Measurements from ENCODE around the gene RAB37. TPM values are rescaled to one million over a fixed set of nuclear protein-coding genes. Genes with fewer than 3 reads are reported as not detected.
A peak's percentile ranks its signal among the peaks of the same experiment; 100 is the strongest.

RAB37 gene
- total and polyA plus RNA-seq, 9 of the 15 experiments (the other 6 are each of a cell fraction or from before 2014, with no cell fraction given): 0.03 to 0.27 (median 0.11) TPM; not detected in 4

DNA sequence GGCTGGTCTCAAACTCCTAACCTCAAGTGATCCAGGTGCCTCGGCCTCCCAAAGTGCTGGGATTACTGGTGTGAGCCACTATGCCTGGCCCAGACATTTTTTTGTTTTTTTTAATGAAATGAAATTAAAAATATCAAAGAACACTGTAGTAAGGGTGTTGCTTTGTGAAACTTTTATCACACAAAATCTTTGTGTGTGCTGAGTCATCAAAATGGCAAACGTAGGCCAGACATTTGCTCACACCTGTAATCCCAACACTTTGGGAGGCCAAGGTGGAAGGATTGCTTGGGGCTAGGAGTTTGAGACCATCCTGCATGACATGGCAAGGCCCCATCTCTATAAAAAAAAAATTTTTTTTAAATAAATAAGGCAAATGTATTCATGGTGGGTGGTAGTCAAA is 29.4 kb downstream of the RAB37 start:
- Histone ChIP-seq H3K9ac (ENCODE audit: insufficient read depth in 1 of 2, low read depth in 2 of 2, low read length in 2 of 2) (no peak overlapping the region), H3K9me1 (ENCODE audit: control insufficient read depth, insufficient read depth, low read length) (no peaks in the 10 kb centered on the region), H2AFZ (ENCODE audit: low read depth, low read length) (no peak overlapping the region), H3K27ac (ENCODE audit: extremely low read depth, low read depth, low read length) (no peak overlapping the region), H4K20me1 (replicated peaks; ENCODE audit: control insufficient read depth, insufficient read depth, low read length) (peaks cover 21% of the 10 kb centered on the region), H3K4me2 (ENCODE audit: insufficient read depth, low read length) (no peak overlapping the region), H3K79me2 (ENCODE audit: control insufficient read depth, insufficient read depth, low read length) (peaks cover 5% of the 10 kb centered on the region; the same call in 2 of the 3 replicates), H3K4me3 (no peak overlapping the region), H3K4me1 (replicated peaks in 1 of 2; ENCODE audit: control insufficient read depth in 2 of 2, insufficient read depth in 2 of 2, low read length in 2 of 2) (peaks cover 0 to 28% of the 10 kb centered on the region in 2 experiments; a peak in 4 of 5 replicates), H3K9me3 (replicated peaks; ENCODE audit: control insufficient read depth, insufficient read depth, low read depth, low read length) (no peaks in the 10 kb centered on the region), H3K27me3 (ENCODE audit: control insufficient read depth in 2 of 2, insufficient read depth in 2 of 2, low read length in 2 of 2) (no peaks in the 10 kb centered on the region), H3K36me3 (ENCODE audit: control insufficient read depth, insufficient read depth, low read length) (peaks cover 59% of the 10 kb centered on the region)
- DNase-seq (ENCODE audit: extremely low read depth in 1 of 4, low spot score in 3 of 4) (no peak), ATAC-seq (no peak), FAIRE-seq (no peak)
- 70% methylated on average over 2 of the region's 2 CpGs for WGBS (ENCODE audit: insufficient coverage, low coverage, missing lambda C conversion rate)
- ChIA-PET POLR2A (interaction anchor here (0.6 to 1.4 kb wide), 2 partner anchors 11 to 360 kb away, joined by 3 read pairs; no protein-coding TSS in a partner anchor), CTCF (ENCODE audit: low intra/inter-chr PET ratio) (no interaction called here)
- in situ Hi-C loops (cut with MboI): no loop called here
- BruUV-seq (replicated peaks): no TSS peak
- intact Hi-C loops (cut with micrococcal nuclease): no loop called here
- TF ChIP-seq C11orf30 (IDR thresholded peaks at IDR 0.05; ENCODE audit: low read depth): peak; percentile 94
- TF ChIP-seq ZNF316 (IDR thresholded peaks at IDR 0.05): peak; percentile 97
- TF ChIP-seq CSDE1 (IDR thresholded peaks at IDR 0.05): no peak
- TF ChIP-seq, protein P1, sequence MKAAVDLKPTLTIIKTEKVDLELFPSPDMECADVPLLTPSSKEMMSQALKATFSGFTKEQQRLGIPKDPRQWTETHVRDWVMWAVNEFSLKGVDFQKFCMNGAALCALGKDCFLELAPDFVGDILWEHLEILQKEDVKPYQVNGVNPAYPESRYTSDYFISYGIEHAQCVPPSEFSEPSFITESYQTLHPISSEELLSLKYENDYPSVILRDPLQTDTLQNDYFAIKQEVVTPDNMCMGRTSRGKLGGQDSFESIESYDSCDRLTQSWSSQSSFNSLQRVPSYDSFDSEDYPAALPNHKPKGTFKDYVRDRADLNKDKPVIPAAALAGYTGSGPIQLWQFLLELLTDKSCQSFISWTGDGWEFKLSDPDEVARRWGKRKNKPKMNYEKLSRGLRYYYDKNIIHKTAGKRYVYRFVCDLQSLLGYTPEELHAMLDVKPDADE (conservative IDR thresholded peaks at IDR 0.05; ENCODE audit: control insufficient read depth, low read depth, low read length): no peak
- TF ChIP-seq MAFG (tag; conservative IDR thresholded peaks at IDR 0.05): peak; percentile 94
- TF ChIP-seq, protein P2, sequence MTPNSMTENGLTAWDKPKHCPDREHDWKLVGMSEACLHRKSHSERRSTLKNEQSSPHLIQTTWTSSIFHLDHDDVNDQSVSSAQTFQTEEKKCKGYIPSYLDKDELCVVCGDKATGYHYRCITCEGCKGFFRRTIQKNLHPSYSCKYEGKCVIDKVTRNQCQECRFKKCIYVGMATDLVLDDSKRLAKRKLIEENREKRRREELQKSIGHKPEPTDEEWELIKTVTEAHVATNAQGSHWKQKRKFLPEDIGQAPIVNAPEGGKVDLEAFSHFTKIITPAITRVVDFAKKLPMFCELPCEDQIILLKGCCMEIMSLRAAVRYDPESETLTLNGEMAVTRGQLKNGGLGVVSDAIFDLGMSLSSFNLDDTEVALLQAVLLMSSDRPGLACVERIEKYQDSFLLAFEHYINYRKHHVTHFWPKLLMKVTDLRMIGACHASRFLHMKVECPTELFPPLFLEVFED (CRISPR knock-in tag; conservative IDR thresholded peaks at IDR 0.05): no peak
- peak; percentile 96 for TF ChIP-seq MAFF (IDR thresholded peaks at IDR 0.05; ENCODE audit: low read length)
- TF ChIP-seq ZSCAN32 (CRISPR knock-in tag; IDR thresholded peaks at IDR 0.05): no peak
- TF ChIP-seq, protein P3, sequence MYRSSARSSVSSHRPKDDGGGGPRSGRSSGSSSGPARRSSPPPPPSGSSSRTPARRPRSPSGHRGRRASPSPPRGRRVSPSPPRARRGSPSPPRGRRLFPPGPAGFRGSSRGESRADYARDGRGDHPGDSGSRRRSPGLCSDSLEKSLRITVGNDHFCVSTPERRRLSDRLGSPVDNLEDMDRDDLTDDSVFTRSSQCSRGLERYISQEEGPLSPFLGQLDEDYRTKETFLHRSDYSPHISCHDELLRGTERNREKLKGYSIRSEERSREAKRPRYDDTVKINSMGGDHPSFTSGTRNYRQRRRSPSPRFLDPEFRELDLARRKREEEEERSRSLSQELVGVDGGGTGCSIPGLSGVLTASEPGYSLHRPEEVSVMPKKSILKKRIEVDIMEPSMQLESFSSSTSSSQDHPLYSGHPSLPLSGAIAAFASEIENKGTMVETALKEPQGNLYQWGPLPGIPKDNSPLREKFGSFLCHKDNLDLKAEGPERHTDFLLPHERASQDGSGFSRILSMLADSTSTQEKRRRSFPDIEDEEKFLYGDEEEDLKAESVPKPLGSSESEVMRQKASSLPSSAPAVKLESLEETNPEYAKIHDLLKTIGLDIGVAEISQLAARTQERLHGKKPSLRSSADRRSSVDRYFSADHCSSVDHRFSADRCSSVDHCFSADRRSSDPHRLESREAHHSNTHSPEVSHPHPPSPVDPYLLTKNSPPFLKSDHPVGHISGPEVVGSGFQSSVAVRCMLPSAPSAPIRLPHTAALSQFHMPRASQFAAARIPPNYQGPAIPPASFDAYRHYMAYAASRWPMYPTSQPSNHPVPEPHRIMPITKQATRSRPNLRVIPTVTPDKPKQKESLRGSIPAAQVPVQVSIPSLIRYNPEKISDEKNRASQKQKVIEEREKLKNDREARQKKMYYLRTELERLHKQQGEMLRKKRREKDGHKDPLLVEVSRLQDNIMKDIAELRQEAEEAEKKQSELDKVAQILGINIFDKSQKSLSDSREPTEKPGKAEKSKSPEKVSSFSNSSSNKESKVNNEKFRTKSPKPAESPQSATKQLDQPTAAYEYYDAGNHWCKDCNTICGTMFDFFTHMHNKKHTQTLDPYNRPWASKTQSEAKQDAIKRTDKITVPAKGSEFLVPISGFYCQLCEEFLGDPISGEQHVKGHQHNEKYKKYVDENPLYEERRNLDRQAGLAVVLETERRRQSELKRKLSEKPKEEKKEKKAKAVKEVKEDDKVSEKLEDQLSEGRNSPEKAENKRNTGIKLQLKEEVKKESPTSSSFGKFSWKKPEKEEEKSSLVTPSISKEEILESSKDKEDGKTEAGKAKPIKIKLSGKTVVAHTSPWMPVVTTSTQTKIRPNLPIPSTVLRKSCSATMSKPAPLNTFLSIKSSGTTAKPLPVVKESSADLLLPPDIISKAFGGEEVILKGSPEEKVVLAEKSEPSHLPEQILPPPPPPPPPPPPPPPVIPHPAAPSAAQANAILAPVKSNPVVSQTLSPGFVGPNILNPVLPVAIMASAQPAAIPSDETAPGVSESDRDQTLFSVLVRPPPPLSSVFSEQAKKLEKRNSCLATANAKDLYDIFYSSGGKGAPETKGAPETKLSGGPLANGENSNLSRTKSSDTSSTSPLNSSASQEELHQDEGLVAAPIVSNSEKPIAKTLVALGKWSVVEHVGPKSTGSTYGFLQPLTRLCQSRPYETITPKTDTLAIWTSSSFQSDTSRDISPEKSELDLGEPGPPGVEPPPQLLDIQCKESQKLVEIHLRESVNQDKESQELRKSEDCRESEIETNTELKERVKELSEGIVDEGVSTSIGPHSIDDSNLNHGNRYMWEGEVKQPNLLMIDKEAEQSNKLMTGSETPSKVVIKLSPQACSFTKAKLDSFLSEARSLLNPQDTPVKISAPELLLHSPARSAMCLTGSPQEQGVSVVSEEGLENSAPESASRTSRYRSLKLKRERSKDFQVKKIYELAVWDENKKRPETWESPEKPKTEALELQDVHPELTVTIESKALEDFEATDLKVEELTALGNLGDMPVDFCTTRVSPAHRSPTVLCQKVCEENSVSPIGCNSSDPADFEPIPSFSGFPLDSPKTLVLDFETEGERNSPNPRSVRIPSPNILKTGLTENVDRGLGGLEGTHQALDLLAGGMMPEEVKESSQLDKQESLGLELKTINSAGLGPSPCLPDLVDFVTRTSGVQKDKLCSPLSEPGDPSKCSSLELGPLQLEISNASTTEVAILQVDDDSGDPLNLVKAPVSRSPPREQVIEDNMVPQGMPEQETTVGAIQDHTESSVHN (IDR thresholded peaks at IDR 0.05; ENCODE audit: borderline replicate concordance in 1 of 2, low read depth in 1 of 2): no peak
- TF ChIP-seq ZC3H8 (IDR thresholded peaks at IDR 0.05): no peak
- TF ChIP-seq MAFK (IDR thresholded peaks at IDR 0.05; ENCODE audit: low read length): peak; percentile 96
- TF ChIP-seq NFE2 (IDR thresholded peaks at IDR 0.05; ENCODE audit: low read depth): peak; percentile 71

Data from K562 (cell line).